IMR-90 (cell line): ENCODE data around the gene SSBP3. TPM values are rescaled to one million over a fixed set of nuclear protein-coding genes. Genes with fewer than 3 reads are reported as not detected.

Source experiments
- ATAC-seq: fragments of 200-7000 bp; cut with Tn5 transposase; 2 replicates; pipeline ENCODE4 v1.9.1; 2020; ENCODE audit warnings: low read depth, mild to moderate bottlenecking, moderate library complexity
- BruUV-seq: library from RNA; stranded (reverse); fragments of 400-500 nt; replicated peaks from 2 replicates; lab custom pipeline; 2021; lab: Mats Ljungman, UMichigan
- CTCF ChIA-PET: fragments of 300-600 bp; formaldehyde crosslinking; extraction: SDS; loops from one replicate; lab custom pipeline; 2021; ENCODE audit warnings: antibody characterized with exemption; lab: Yijun Ruan, JAX
- POLR2A ChIA-PET: fragments of 300-600 bp; sonication (Branson Sonifier 250); formaldehyde crosslinking; loops from one replicate; lab custom pipeline; 2022; ENCODE audit warnings: antibody characterized with exemption; ENCODE audit not compliant: unreplicated experiment; lab: Charles Lee
- DNase-seq: peaks from one replicate; pipeline ENCODE4 v3.0.0; 2013
- H2AFZ ChIP-seq: replicated peaks from 2 replicates; pipeline ENCODE3; 2013; ENCODE audit warnings: low read length, mild to moderate bottlenecking; ENCODE audit not compliant: poor library complexity
- H2AK5ac ChIP-seq: 2 replicates; pipeline ENCODE4 v1.6.1; 2013; ENCODE audit warnings: low read depth, low read length, inconsistent platforms
- H2AK9ac ChIP-seq: replicated peaks from 2 replicates; pipeline ENCODE3; 2013; ENCODE audit warnings: mild to moderate bottlenecking, low read depth, low read length, moderate library complexity; ENCODE audit not compliant: poor library complexity
- H2BK120ac ChIP-seq: 2 replicates; pipeline ENCODE4 v1.6.1; 2013; ENCODE audit warnings: low read depth, low read length, inconsistent platforms
- H2BK15ac ChIP-seq: 3 replicates; pipeline ENCODE4 v1.6.1; 2013; ENCODE audit warnings: low read depth, low read length, inconsistent platforms
- H2BK20ac ChIP-seq: 2 replicates; pipeline ENCODE4 v1.6.1; 2013; ENCODE audit warnings: low read depth, mild to moderate bottlenecking, inconsistent platforms, low read length, moderate library complexity
- H2BK5ac ChIP-seq: 2 replicates; pipeline ENCODE4 v1.6.1; 2013; ENCODE audit warnings: mild to moderate bottlenecking, low read depth, low read length, inconsistent platforms; ENCODE audit not compliant: poor library complexity, severe bottlenecking
- H3K14ac ChIP-seq: replicated peaks from 2 replicates; pipeline ENCODE4 v1.6.1; 2013; ENCODE audit warnings: low read depth, low read length, inconsistent platforms
- H3K18ac ChIP-seq: 2 replicates; pipeline ENCODE4 v1.6.1; 2013; ENCODE audit warnings: low read depth, low read length, control low read depth
- H3K23ac ChIP-seq: 2 replicates; pipeline ENCODE4 v1.6.1; 2013; ENCODE audit warnings: low read depth, low read length, inconsistent platforms
- H3K27ac ChIP-seq: 2 replicates; pipeline ENCODE4 v1.5.1; 2013; ENCODE audit warnings: mild to moderate bottlenecking, control low read depth, low read length; ENCODE audit not compliant: insufficient read depth
- H3K27me3 ChIP-seq: 2 replicates; pipeline ENCODE4 v1.6.1; 2013; ENCODE audit warnings: low read length; ENCODE audit not compliant: control insufficient read depth, insufficient read depth
- H3K36me3 ChIP-seq: 2 replicates; pipeline ENCODE4 v1.6.1; 2013; ENCODE audit warnings: low read length, mixed read lengths; ENCODE audit not compliant: control insufficient read depth, insufficient read depth
- H3K4ac ChIP-seq: 2 replicates; pipeline ENCODE4 v1.6.1; 2013; ENCODE audit warnings: low read depth, low read length, inconsistent platforms
- H3K4me1 ChIP-seq: 2 replicates; pipeline ENCODE4 v1.6.1; 2013; ENCODE audit warnings: low read length, mixed read lengths; ENCODE audit not compliant: control insufficient read depth, insufficient read depth
- H3K4me2 ChIP-seq: 2 replicates; pipeline ENCODE4 v1.6.1; 2013; ENCODE audit warnings: low read depth, mild to moderate bottlenecking, control low read depth, low read length, moderate library complexity
- H3K4me3 ChIP-seq: 2 replicates; pipeline ENCODE4 v1.5.1; 2013; ENCODE audit warnings: low read depth, mild to moderate bottlenecking, control low read depth, low read length, moderate library complexity; ENCODE audit not compliant: insufficient read depth
- H3K56ac ChIP-seq: 2 replicates; pipeline ENCODE4 v1.6.1; 2013; ENCODE audit warnings: low read length, inconsistent platforms; ENCODE audit not compliant: insufficient read depth; ENCODE audit errors: extremely low read depth
- H3K79me1 ChIP-seq, 2 experiments: 2 replicates each; pipeline ENCODE4 v1.6.1; 2013; ENCODE audit warnings: low read length in 2 of 2, inconsistent platforms in 1 of 2, low read depth in 1 of 2
- H3K9ac ChIP-seq: 2 replicates; pipeline ENCODE4 v1.6.1; 2013; ENCODE audit warnings: low read depth, low read length, control low read depth
- H3K9me1 ChIP-seq: 2 replicates; pipeline ENCODE4 v1.6.1; 2013; ENCODE audit warnings: low read length, inconsistent platforms; ENCODE audit not compliant: insufficient read depth
- H3K9me3 ChIP-seq: 2 replicates; pipeline ENCODE4 v1.6.1; 2013; ENCODE audit warnings: low read length; ENCODE audit not compliant: control insufficient read depth, insufficient read depth
- H4K20me1 ChIP-seq: 2 replicates; pipeline ENCODE4 v1.6.1; 2013; ENCODE audit warnings: low read length, inconsistent platforms; ENCODE audit not compliant: insufficient read depth
- H4K5ac ChIP-seq: 2 replicates; pipeline ENCODE4 v1.6.1; 2013; ENCODE audit warnings: mild to moderate bottlenecking, low read depth, low read length, control low read depth
- H4K8ac ChIP-seq, 2 experiments: 2 replicates each; pipeline ENCODE4 v1.6.1; 2013; ENCODE audit warnings: low read depth in 2 of 2, low read length in 2 of 2, control low read depth in 1 of 2, inconsistent platforms in 1 of 2
- H4K91ac ChIP-seq: 2 replicates; pipeline ENCODE4 v1.6.1; 2013; ENCODE audit warnings: low read depth, low read length, inconsistent platforms; ENCODE audit not compliant: insufficient read depth
- MAFK ChIP-seq: IDR thresholded peaks from 2 replicates; pipeline ENCODE4 v1.6.1; 2012; ENCODE audit warnings: low read depth, low read length, improper control_type of control experiment
- POLR2A ChIP-seq: IDR thresholded peaks from 2 replicates; pipeline ENCODE4 v1.6.1; 2012; ENCODE audit warnings: mild to moderate bottlenecking, low read depth, low read length
- WGBS, 2 experiments: methylation state at CpG; one replicate each; pipeline versions ENCODE4 v1.1.5 to v1.1.7; 2013; ENCODE audit warnings: missing lambda C conversion rate in 2 of 2; ENCODE audit not compliant: insufficient read length in 1 of 2; ENCODE audit errors: extremely low coverage in 2 of 2; 5-methylcytosine and 5-hydroxymethylcytosine counted together
- dilution Hi-C: fragments of 300-500 bp; cut with HindIII; formaldehyde crosslinking; loops from one replicate; pipeline ENCODE4 v1.14.3; 2018; ENCODE audit warnings: low sequenced_read_pairs; ENCODE audit not compliant: unreplicated experiment
- in situ Hi-C: fragments of 300-500 bp; cut with MboI; formaldehyde crosslinking; loops from 3 replicates; pipeline ENCODE4 v1.14.3; 2019; ENCODE audit warnings: low sequenced_read_pairs, inconsistent platforms, mixed read lengths
- intact Hi-C: fragments of 100-400 bp; cut with micrococcal nuclease; formaldehyde crosslinking; loops from 2 replicates; pipeline ENCODE4 v1.10.0; 2022
- polyA plus RNA-seq, 3 experiments: library from polyadenylated mRNA; depleted of rRNA; stranded (reverse); fragments of >200 nt; gene quantifications; 2 replicates each; pipeline ENCODE4 v1.2.3, GENCODE V29; 2012; ENCODE audit warnings: low replicate concordance in 1 of 3
- total RNA-seq: library from RNA; depleted of rRNA; stranded (reverse); fragments of >200 nt; gene quantifications from 2 replicates; pipeline ENCODE4 v1.2.3, GENCODE V29; 2012
- TF ChIP-seq, protein P1 (sequence below): fragments of 150-350 bp; IDR thresholded peaks from 2 replicates; pipeline ENCODE4 v1.6.1; 2017; ENCODE audit warnings: mild to moderate bottlenecking, antibody characterized with exemption, low read length, low read depth

The SSBP3 gene
- total and polyA plus RNA-seq, 2 of the 4 experiments (the other 2 are of a cell fraction) = 10.9 to 39.6 TPM

DNA sequence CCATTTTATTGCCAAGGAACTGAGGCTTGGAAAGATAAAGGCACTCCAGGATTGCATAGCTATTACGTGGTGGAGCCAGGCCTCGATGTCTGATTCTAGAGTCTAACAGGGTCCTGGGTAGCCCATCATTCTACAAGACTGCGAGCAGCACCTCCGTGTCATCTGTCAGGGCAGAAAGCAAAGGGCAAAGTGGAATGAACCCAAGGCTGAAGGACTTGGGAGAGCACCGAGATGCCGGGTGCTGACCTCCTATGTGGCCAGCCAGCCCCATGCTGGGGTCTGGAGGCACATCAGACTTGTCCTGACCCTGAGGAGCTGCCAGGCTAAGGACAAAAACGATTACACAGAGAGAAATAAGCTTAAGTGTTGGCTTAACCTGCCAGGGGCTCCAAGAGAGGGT lies 143.9 kb downstream of the SSBP3 start:
- Histone ChIP-seq H3K23ac (no peak overlapping the region), H3K79me1 (peaks cover 36 to 50% of the 10 kb centered on the region in 2 experiments), H4K5ac (no peak overlapping the region), H4K8ac (no peak overlapping the region), H3K56ac (no peak overlapping the region), H3K27me3 (no peaks in the 10 kb centered on the region), H3K4me1 (no peaks in the 10 kb centered on the region), H3K18ac (no peak overlapping the region), H4K20me1 (peaks cover 23% of the 10 kb centered on the region), H2AK5ac (peak overlapping the region; percentile 16; the same call in 1 of the 2 replicates), H3K9me3 (no peaks in the 10 kb centered on the region), H3K36me3 (peaks cover 14% of the 10 kb centered on the region; the same call in 1 of the 2 replicates), H3K9ac (no peak overlapping the region), H2BK20ac (no peak overlapping the region), H3K4me3 (no peak overlapping the region), H2BK120ac (no peak overlapping the region), H3K4me2 (no peak overlapping the region), H3K4ac (no peak overlapping the region), H2BK15ac (no peak overlapping the region), H3K9me1 (peaks cover 10% of the 10 kb centered on the region; the same call in 1 of the 2 replicates), H3K14ac (no peak overlapping the region), H2BK5ac (no peak overlapping the region), H3K27ac (no peak overlapping the region), H4K91ac (no peak overlapping the region), H2AFZ (no peak overlapping the region), H2AK9ac (no peak overlapping the region)
- in situ Hi-C loops = no loop called here
- ATAC-seq (no peak), DNase-seq (no peak)
- 96% methylated on average over 4 of the region's 7 CpGs; no CpG with 5 or more reads in 1 of the 2 experiments for WGBS, 2 experiments
- TF ChIP-seq, protein P1, sequence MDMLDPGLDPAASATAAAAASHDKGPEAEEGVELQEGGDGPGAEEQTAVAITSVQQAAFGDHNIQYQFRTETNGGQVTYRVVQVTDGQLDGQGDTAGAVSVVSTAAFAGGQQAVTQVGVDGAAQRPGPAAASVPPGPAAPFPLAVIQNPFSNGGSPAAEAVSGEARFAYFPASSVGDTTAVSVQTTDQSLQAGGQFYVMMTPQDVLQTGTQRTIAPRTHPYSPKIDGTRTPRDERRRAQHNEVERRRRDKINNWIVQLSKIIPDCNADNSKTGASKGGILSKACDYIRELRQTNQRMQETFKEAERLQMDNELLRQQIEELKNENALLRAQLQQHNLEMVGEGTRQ = no peak
- TF ChIP-seq POLR2A (no peak), MAFK (no peak)
- intact Hi-C loops = no loop called here
- BruUV-seq = no TSS peak
- POLR2A ChIA-PET = no interaction called here
- CTCF ChIA-PET = no interaction called here
- dilution Hi-C loops = no loop called here
